NCI-H2107 treated with DMSO at 0.1 percent for 48 hours (cell line): ENCODE results near the gene PTRH1.

Experiments used
- DNase-seq: peaks from one replicate; lab custom pipeline; 2025; ENCODE audit not compliant: unreplicated experiment; lab: John Stamatoyannopoulos, UW

Gene PTRH1

DNA sequence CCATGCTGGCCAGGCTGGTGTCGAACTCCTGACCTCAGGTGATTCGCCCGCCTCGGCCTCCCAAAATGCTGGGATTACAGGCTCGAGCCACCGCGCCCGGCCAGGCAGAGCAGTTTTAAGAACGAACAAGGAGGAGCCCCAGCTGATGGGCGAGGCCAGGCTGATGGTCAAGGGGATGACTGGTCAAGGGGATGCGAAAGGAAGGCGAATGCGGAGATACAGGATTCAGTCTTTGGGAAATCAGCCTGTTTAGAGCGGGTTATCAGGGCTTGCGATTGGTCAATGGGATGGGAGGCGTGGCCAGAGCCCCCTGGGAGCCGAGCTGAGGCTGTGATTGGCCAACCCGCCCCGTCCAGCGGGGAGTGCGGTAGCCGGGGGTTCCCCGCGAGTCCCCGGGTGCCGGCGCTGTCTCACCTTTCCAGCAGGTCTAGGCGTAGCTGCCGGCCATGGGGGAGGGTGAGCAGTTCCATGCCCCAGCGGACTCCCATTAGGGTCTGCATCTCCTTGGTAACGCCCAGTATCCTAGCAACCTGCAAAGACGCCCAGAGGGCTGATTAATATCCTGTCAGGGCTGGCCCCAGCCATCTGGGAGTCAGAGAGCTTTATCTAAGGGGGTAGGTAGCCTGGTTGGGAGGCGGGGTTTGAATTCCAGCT lies 27.1 kb upstream of the PTRH1 start:
- no peak for DNase-seq

DNA sequence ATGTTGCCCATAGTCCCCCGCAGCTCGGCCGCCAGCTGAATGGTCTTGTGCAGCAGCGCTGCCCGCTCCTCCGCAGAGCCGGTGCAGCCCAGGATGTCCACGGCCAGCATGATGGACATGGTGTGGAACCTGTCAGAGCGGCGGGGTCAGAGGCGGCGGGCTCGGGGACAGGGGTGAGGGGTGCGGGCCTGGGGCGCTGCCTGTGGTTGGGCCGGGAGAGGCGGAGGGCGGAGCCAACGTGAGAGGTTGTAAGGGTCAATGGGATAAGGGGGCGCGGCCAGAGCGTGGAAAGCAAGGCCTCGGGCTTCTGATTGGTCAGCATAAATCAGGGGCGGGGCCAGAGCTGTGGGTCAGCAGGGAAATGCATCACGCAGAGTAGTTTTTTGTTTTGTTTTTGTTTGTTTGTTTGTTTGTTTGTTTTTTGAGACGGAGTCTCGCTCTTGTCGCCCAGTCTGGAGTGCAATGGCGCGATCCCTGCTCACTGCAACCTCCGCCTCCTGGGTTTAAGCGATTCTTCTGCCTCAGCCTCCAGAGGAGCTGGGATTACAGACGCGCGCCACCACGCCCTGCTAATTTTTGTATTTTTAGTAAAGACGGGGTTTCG lies 26.5 kb upstream of the PTRH1 start:
- DNase-seq, result no peak

DNA sequence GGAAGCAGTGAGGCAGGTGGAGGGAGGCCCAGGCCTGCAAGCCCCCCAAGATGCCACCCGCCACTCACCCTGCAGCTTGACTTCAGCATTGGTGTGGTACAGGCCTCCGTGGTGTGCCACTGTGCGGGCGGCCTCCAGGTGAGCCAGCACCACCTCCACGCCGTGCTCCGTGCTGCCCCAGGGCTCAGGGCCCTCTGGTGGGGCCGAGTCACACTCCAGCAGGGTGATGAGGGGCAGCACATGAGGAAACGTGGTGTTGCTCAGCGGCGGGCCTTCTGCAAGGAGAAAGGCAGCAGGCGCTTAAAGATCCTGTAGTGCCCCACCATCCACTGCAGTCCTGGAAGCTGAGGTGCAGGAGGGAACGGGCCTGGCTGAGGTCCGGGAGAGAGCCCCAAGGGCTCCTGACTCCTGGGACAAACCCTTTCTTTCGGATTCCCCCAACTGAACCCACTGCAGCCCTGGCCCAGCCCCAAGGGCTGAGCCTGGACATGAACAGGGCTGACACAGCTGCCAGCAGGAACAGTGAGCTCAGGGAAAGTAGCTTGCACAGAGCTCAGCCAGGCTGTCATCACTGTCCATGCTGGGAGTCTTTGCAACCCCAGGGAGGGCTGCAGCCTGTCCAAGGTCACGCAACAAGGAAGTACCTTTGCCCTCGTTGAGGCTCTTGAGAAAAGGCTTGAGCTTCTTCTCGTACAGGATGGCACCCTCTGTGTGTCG lies 24.3 kb upstream of the PTRH1 start:
- no peak for DNase-seq

DNA sequence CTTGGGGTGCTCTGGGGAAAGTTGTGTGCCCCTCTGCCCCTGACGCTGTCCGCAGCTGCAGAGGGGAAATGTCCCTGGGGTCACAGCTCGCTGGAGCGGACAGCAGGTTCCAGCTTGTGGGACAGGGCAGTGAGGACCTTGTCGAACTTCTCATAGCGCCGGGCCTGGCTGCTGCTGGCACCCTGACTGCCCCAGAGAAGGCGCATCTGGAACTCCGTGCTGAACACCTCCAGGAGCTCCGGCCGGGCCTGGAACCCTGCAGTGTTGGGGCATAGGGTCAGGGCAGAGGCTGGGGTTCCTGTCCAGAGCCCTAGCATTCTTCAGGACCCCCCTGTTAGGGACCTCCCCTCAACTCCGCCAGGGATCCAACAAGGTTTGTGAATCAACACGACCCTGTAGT lies 23.2 kb upstream of the PTRH1 start:
- no peak for DNase-seq

DNA sequence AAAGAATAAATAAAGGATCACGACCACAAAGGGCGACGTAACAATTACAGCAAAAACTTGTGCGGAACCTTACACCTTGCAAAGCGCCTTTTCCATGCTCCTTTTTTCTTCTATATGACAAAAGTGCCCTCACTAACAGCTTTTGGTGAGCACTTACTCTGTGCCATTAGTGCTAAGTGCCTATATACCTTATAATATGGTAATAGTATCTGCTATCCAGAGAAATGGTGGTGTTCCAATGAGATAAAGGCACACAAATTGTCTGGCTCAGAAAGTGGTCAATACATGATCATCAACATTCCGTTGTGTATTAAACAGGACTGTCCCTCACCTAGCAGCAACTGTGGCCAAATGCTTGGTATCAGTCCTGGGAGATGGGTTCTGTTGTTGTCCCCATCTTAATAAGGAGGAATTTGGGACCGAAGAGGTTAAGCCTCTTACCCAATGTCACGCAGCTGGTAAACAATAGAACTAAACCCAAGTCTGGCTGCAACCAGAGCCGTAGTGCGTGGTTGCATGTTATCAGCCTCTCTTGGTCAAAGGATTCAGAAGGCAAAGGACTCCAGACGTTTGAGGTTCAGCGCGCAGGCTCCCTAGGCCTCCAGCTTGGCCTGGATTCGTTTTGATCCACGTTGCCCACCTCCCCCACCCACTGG lies 20.2 kb upstream of the PTRH1 start:
- peak; percentile 14 for DNase-seq

DNA sequence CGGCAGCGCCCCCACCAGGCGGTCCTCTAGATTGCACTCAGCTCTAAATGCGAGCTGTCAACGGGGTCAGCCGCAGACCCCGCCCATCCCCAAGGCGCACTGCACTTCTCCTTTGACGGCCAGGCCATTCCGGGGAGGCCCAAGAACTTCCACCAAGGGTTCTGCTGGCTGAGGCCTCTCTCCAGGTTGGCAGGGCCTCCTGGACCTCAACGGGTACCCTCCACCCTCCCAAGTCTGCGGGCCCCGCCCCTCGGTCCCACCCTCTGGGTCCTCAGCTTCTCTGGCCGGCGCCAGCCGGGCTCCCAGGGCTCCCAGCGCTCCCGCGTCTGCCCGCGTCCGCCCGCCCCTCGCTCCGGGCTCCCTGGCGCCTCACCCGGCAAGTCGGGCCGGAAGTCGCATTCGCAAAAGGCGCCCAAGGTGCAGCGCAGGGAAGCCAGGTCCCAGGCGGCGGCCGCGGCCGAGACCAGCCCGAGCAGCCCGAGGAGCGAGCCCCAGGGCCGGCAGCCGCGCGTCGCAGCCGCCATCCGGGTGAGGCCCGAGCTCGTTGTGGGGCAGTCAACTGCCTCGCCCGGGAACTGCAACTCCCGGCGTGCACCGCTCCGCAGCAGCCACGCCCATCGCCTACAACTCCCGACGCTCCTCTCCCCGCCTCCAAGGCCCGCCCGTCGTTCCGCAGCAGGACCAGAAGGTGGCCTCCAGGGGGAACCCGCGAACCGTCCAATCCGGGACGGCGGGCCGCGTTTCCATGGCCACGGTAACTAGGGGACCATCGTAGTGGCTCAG lies 19.5 kb upstream of the PTRH1 start, which contains the start of gene TOR2A:
TSS of gene TOR2A (minus strand) at position 548 of the 783 bp plus-strand sequence. CDS start at position 524, 24 bp downstream.
- peak; percentile 82 for DNase-seq

DNA sequence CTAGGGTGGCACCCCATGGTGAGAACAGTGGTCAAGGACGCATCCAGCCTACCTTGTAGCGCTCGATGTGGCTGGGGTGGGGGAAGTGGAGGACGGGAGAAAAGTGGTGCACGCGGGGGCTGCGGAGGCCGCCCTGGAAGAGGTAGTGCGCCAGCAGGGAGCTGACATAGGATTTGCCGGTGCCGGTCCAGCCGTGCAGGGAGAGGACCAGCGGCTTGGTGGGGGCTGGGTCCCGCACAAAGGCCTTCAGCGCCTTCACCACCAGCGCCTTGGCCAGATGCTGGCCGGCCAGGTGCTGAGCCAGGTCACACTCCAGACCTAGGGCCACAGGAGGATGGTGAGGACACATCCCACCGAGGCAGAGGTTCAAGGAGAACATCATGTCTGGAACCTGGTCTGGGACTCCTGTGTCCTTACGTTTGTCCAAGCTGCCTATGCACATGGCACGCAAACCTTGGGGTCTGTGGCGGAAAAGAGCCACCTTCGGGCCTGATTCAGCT lies 18.8 kb upstream of the PTRH1 start:
- DNase-seq, result no peak

DNA sequence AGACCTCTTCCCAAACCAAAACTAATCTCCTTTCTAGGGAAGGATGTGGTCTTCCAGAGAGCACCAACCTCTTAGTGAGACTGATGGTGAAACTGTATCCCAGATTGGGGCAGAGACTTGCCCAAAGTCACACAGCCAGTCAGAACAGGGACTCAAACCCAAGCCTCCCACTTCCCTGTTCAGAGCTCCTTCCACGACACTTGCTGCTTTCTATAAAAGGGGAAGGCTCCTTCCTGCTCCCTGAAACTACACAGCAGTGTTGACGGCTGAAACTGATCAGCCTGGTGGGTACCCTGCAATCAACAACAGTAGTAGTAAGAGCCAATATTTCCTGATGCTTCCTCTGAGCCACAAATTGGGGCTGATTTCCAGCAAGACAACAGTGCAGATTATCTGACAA lies 18.2 kb upstream of the PTRH1 start:
- no peak for DNase-seq

DNA sequence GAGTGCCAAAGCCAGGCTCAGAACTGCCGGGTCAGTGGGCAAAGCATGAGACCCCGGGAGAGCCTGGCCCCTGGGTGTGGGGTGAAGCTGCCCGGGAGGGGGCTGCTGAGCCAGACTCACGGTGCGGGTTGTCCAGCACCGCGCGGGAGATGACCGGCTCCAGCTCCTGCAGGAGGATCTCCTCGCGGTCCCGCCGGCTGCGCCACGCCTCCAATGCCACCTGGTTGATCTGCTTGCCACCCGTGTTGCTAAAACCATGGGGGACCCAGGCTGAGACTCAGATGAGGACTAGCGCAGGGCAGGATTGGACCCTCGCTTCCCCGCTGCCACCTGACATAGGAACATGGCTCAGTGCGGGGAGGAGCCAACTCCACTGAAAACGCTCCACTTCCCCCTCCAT lies 17.0 kb upstream of the PTRH1 start:
- no peak for DNase-seq

DNA sequence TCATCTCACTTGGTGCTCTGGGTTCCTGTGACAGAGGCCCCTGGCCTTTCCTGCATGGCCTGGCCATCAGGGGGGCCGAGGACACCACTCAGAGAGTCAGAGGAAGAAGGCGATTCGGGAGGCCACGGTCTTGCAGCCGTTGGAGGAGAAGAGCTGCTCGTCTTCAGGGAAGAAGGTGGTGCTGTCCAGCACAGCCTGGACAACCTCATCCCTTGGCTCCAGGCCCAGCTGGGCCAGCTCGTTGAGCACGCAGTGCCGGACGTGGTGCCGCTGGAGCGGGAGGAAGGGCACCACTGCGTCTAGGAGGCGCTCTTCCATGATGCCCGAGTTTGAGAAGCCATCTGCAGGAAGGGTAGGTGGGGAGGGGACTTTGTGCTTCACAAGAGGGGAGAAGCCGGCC lies 16.5 kb upstream of the PTRH1 start:
- no peak for DNase-seq

DNA sequence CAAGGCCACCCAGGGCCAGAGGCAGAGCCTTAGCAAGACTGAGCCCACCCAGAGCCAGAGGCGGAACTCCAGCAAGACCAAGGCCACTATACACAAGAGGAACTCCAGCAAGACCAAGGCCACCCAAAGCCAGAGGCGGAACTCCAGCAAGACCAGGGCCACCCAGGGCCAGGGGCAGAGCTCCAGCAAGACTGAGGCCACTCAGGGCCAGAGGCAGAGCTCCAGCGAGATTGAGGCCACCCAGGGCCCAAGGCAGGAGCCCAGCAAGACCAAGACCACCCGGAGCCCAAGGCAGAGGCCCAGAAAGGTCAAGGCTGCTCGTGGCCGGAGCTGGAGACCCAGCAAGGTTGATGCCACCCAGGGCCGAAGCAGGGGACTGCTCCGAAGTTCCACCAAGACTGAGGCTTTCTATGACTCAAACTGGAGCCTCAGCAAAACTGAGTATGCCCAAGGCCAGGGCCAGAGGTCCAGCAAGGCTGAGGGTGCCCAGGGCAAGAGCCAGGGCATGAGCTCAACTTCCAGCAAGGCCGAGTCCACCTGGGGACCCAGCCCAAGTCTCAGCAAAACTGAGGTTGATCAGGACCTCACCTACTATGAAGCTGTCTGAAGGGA lies 15.4 kb upstream of the PTRH1 start:
- DNase-seq, result no peak

DNA sequence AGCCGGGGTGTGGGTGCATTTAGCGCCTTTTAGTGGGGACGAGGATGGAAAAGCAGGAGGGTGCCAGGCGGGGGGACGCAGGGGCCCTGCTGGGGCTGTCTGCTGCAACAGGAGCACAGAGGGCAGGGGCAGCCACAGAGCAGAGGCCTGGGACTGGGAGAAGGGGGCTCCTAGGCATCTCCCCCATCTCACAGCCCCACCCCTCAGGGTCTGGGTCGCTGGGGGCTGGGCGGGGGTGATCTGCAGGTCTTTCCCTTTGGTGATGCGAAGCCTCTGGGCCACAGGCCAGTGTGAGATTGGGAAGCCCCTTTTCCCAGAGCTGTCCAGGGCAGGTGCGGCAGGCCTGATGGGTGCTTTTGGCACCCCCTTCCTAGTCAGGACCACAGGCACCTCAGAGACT lies 14.8 kb upstream of the PTRH1 start:
- DNase-seq, result no peak

DNA sequence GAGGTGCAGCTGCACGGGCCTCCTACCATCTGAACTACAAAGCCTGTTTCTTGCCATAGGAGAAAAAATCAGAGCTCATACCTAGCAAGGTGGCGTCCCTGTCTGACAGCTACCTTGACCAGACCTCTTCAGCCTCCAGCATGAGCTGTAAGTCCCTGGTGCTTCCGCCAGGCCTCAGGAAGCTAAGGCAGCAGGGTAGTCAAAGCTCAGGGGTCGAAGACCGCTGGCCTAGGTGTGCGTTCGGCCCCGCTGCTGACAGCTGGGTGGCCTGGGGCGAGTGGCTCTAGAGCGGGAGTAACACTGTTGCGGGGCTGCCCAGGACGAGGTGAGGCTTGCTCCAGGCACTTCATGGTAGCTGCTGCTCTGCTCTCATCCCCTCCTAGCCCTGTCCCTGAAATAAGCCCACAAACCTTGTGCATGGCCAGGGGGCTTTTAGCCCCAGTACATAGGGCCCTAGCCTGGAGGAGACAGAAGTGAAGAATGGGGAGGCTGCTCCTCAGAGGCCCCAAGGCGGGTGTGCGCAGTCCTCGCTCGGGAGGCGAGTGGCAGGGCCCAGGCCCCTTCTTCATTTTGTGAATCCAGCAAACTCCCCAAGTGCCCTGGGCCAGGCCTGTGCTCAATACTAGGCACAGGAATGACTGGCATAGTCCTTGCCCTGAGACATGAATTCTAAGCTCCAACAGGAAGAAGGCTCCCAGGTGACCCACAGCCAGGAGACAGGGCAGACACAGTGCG lies 14.2 kb upstream of the PTRH1 start:
- no peak for DNase-seq

DNA sequence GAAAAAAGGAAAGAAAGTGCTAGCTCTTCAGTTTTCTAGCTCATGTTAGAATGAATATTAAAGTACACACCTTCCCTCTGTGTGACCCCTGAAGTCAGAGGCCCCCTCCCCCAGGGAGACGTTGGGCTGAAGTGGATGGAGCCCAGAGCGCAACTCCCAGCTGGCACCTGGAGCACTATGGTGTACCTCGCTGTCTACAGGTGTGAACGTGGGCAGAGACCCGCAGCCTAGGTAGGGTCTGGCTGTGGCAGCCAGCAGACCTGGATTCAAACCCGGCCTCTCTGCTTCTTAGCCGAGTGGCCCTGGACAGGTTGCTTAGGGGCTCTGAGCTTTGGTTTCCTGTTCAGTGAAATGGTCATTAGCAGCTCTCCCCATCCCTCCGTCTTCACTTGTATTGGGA lies 13.3 kb upstream of the PTRH1 start:
- no peak for DNase-seq

DNA sequence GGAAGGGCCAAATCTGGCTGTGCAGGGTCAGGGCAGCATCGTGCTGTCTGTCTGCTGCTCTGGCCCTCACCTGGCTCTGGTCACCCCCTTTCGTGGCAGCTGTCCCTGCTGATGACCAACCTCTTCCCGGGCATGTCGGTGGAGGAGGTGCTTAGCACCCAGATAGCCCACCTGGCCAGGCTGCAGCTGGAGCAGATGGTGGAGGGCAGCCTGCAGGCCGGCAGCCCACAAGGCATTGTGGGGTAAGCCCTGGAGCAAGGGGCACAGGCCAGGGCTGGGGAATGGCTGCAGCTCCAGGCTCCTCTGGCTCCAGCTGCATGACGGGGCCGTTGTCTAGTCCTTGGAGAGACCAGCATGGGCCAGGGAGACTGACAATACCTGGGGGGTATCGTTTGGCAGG lies 11.4 kb upstream of the PTRH1 start:
- DNase-seq, result no peak

DNA sequence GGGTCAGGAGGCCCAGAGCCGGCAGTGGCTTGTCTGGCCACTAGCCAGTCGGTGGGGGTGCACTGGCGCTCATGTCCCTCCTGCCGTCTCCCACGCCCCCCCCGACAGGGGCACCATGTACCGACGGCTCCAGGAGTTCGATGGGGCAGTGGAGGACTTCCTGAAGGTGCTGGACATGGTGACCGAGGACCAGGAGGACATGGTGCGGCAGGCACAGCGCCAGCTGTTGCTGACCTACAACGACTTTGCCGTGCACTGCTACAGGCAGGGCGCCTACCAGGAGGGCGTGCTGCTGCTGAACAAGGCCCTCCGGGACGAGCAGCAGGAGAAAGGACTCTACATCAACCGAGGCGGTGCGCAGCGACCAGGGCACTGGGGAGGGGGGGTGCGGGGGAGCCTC lies 8.5 kb upstream of the PTRH1 start:
- no peak for DNase-seq

DNA sequence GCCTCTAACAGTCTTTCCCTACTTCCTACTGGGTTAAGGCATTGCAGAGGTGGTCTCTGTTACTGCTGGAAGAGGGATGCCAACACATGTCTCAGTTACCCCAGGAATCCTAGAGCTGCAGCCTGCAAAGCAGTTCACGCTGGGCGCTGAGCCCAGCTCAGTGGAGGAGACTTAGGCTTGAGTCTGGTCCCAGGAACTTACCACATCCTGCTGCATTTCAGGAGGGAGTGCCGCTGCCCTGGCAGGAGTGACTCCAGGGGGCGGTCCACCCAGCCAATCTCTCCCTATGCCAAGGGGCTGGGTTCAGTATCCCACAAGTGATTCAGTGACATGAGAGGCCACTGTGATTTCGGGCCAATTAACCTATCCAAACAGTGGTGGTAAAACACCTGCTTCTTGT lies 8.0 kb upstream of the PTRH1 start:
- DNase-seq, result no peak

DNA sequence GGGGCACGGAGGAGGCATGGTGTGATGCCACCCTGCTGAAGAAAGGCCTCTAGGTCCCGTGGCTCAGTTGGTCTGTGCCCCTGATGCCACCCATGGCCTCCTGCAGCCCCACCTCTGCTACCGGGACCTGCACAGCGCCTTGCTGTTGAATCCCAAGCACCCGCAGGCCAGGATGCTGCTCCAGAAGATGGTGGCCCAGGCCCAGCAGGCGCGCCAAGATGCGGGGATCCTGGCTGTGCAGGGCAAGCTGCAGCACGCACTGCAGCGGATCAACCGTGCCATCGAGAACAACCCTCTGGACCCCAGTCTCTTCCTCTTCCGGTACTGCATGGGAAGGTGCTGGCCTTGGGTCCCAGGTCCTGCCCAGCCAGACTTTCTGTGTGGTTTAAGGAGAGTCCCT lies 7.5 kb upstream of the PTRH1 start:
- DNase-seq, result no peak

DNA sequence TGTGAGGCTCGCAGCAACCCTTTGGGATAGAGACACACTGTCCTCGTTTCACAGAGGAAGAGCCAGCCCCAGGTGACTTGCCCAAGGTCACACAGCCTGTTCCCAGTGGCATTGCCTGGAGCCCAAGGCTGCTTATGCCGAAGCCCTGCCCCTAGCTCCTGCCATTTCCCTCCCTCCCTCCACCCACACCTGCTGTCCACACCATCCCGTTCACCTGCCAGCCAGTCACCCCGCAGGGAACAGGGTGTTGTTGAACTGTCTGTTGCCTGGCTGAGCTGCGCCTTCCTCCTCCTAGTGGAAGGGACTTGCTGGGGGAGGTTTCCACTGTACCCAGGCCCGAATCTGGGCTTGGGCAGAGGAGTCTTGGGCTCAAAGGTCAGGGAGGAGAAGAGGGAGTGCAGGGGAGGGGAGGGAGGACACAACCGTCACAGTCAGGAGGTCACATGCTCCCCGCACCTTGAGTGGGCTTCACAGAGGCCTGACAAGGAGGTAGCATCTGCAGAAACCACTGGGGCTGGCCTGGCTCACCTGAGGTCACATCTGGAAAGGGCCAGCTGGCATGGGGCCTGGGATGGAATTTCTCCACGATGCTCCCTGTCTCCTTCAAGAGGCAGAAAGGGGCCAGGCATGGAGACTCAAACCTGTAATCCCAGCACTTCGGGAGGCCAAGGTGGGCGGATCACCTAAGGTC lies 6.7 kb upstream of the PTRH1 start:
- no peak for DNase-seq
